ENCODE data around the gene COLEC11.

GRCh38 chr2:3625186-3625585, 30.3 kb downstream of the COLEC11 start:
- TF ChIP-seq ZBTB21 (CRISPR knock-in tag; IDR thresholded peaks at IDR 0.05; ENCODE audit: borderline replicate concordance): no peak
- no peak for TF ChIP-seq CTCF (IDR thresholded peaks at IDR 0.05)
- TF ChIP-seq SP1 (CRISPR knock-in tag; conservative IDR thresholded peaks at IDR 0.05): no peak
- TF ChIP-seq TEAD1 (CRISPR knock-in tag; IDR thresholded peaks at IDR 0.05): no peak
- no peak for TF ChIP-seq FOXP1 (CRISPR knock-in tag; IDR thresholded peaks at IDR 0.05; ENCODE audit: borderline replicate concordance)
- TF ChIP-seq MAX (CRISPR knock-in tag; IDR thresholded peaks at IDR 0.05): no peak
- no peak for TF ChIP-seq HMGXB4 (CRISPR knock-in tag; IDR thresholded peaks at IDR 0.05)
- TF ChIP-seq TCF7 (CRISPR knock-in tag; IDR thresholded peaks at IDR 0.05; ENCODE audit: low read depth): no peak
